Hematopoietic multipotent progenitor cell treated with erythropoietin and hydrocortisone succinate and interleukin-3 and kit ligand, for 17 days (in vitro differentiated cells): ENCODE data around the gene BUD31.

Source experiments
- DNase-seq: peaks from one replicate; pipeline ENCODE4 v3.0.0-alpha.2; 2015; ENCODE audit warnings: low spot score

BUD31 gene

DNA sequence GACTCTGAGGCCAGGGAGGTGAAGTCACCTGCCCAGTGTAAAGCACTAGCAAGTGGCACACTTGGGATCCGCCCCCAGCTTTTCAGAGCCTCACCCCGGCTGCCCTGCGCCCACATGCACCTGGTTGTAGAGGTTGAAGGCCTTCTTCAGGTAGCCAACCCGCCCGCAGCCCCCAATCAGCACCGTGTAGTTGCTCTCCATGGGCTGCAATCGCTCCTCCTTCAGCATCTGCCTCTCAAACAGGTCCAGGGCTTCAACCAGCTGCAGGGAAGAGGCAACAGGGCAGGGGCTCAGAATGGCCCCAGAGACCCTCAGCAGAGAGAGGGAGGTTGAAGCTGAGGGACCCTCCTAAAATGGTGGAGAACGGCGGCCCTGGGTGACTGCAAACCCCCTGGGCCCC, 24.4 kb downstream of the BUD31 start:
- no peak for DNase-seq

DNA sequence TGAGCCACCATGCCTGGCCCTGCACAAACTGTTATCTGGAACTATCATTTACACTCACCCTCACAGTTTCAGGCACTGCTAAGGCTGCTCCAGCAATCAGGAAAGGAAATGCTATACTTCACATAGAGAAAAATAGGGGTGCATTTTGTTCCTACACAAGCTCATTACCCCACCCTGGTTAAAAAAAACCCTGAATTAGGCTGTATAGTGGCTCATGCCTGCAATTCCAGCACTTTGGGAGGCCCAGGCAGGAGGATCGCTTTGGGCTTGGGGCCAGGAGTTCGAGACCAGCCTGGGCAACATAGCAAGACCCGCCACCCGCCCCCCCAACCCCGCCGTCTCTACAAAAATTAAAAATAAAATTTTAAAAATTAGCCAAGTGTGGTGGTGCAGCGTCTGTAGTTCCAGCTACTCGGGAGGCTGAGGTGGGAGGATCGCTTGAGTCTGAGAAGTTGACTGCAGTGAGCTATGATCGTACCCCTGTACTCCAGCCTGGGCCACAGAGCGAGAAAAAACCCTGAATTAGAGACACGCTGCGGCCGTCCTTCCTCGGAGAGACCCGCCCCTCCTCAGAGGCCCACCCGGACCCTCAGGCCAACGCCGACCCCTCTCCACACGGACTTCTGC, 29.3 kb downstream of the BUD31 start:
- no peak for DNase-seq

DNA sequence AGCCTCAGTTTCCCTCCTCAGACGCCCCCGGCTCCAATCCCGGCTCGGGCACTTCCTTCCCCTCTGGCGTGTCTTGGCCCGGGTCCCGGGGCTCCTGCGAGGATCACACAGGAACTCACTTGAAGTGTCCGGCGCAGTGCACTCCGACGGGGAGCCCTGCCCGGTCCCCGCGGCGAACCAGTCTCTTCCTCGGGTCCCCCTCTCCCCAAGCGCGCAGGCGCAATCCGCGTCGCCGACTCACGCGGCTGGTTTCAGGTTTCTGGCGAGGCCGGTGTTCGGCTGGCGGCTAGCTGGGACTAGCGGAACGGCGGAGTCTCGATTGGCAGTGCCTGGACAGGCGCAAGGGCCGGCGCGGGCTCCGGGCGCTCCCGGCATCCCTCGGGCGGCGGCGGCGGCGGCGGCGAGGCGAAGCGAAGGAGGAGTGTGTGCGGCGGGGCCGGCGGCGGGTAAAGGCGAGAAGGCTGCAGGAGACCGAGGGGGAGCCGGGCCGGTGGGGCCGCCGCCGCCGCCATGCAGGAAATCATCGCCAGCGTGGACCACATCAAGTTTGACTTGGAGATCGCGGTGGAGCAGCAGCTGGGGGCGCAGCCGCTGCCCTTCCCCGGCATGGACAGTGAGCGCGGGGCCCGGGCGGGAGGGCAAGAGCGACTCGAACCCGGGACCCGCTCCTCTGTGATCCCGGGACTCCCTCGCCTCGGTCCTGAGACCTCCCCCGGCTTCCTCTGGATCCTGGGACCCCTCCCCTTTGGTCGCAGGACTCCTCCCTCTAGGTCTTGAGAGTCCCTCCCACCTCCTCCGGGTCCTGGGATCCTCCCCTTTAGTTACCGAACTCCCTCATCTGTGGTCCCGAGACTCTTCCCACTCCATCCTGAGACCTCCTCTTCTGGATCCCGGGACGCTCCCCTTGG, 30.1 kb downstream of the BUD31 start, which contains the start of the genes CPSF4 and PTCD1:
Gene CPSF4 (plus strand): TSS at position 371 of the 908 bp plus-strand sequence. CDS start 140 bp downstream, at position 511.
Gene PTCD1 (minus strand): TSS at position 226 of the 908 bp plus-strand sequence. CDS start 3,556 bp downstream, outside the sequence.
- DNase-seq, result peak; percentile 86

DNA sequence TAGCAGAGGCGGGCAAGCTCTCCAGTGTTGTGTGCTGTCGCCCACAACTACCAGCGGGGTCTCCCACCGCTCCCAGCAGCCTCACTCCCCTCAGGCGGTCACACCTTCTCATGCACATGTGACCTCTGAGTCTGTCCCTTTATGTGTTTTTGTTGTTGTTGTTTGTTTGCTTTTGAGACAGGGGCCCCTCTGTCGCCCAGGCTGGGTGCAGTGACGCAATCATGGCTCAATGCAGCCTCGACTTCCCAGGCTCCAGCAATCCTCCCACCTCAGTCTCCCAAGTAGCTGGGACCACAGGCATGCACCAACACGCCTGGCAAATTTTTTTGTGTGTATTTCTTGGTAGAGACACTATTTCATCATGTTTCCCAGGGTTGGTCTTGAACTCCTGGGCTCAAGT, 31.4 kb downstream of the BUD31 start:
- DNase-seq, result no peak

DNA sequence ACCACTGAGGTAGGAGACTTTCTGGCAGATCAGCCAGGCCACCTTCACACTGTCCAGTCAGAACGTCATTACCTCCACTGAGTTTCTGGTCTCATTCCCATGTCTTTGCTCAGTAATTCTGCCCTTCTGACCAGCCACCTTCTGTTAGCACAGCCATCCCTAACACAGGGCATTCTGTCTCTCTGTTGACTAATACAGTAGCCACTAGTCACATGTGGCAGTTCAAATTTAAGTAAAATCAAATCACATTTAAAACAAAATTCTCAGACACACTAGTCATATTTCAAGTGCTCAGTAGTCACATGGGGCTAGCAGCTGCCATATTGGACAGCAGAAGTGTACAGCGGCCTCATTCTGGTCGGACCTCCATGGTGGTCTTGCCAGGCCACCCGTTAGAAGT, 37.3 kb downstream of the BUD31 start:
- no peak for DNase-seq

DNA sequence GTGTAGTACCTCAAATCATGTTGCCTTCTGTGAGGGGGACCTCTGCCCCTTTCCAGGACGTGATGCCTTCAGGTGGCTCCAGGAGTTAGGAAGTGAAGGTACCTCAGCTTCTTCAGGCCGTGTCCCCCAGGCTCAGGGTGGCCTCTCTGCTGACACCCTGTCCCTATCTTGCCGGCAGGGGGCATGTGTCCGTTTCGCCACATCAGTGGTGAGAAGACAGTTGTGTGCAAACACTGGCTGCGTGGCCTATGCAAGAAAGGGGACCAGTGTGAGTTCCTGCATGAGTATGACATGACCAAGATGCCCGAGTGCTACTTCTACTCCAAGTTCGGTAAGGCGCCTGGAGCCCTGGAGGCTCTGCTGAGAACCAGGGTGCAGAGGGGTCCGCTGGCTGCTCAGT, 39.2 kb downstream of the BUD31 start:
- peak; percentile 38 for DNase-seq

DNA sequence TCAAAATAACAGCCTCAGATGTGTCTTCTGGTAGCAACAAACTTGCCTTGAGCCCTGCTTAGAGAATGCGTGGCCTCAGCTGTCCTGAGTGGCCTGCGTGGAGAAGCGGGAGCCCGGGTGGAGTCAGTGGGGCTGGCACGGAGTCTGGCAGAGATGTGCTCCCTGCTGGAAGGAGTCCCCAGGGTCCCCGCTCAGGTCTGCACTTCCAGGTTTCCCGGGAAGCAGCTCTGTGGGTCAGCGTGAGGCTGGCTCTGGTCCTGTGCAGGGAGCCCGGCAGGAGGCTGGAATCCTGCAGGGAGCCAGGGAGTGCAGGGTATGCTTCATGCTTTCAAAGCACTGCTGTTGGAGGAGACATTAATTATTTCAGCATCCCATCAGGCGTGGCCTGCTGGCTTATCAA, 40.1 kb downstream of the BUD31 start:
- no peak for DNase-seq

DNA sequence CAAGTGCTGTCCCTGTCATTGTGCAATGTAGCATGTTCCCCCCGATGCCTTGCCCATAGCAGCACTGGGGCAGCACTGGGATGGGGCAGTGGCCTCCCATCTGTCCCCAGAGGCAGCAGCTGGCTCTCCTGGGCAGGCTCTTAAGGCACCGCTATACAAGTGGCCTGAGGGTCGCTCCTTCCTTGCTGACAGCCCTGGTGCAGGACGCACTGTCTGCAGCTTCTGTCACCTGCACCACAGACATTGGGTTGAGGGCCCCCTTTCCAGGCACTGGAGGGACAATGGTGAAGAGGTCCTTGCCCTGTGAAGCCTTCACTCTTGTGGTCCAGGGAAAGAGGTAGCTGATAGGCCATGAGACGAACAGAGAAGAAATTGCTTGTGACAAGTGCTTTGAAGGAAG, 40.6 kb downstream of the BUD31 start:
- no peak for DNase-seq

DNA sequence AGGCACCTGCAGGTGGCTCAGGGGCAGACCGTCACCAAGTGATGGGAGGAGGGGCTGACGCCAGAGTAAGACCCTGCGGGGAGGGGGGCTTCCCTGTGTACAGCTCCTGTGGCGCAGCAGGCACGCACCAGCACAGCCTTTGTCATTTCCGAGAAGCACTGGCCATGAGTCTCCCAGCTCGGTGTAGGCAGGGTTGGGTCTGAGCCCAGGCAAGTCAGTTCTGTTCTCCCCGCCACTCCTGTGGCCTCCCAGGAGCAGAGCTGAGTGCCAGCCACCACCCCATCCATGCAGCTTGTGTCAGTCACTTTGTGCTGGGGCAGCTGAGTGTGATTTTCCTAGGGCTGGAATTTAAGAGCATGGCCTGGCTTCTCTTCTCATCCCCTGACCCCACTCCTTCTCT, 43.2 kb downstream of the BUD31 start:
- DNase-seq, result no peak

DNA sequence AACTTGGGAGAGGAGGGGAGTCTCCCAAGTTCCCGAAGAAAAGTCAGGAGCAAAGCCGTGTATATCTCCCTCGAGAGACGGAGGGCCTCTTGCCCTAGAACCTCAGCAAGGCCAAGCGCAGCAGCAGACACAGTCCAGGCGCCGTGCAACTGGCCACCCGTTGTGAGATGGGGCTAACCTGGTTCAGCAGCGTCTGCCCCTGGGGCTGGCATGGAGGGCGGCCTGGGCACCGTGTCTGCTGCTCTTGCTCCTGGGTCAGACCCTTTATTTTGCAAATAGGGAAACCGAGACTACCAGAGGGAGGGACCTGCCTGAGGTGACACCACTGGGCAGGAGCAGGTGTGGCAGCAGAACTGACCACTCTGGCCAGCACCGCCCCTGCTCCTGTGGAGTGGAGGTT, 43.8 kb downstream of the BUD31 start:
- DNase-seq, result no peak

DNA sequence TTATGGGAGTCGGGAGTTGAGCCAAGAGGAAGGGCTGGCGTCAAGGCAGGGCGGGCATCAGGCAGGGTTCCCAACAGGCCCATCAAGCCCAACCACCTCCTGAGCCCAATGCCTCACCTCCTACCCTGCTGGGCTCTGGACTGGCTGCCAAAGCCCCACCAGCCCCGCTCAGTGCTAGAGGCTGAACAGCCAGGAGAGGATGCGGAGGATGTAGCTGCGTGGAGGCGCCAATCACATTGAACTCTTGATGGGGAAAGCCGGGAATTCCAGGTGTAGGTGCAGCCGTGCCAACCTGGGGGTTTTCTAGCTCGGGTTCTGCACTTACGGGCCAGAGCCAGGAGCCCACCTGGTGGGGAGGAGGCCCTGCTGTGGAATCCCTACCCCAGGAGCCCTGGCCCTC, 44.3 kb downstream of the BUD31 start:
- no peak for DNase-seq

DNA sequence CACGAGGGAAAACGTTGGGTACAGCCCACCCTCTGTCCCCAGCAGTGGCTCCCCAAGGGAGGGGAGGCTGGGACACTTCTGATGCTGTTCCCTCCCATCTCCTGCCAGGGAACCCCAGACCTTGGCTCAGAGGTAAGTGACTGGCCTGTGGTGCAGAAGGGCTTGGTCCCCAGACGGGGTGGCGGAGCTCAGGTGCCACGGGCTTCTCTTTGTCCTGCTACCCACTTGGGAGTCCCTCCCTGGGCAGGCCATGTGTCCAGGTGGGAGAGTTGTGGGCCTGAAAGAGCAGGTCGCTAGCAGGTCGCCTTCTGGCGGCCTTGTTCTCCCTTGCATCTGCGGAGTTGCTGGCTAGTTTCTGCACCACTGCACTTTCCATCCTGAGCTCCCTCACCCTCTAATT, 47.1 kb downstream of the BUD31 start:
- DNase-seq, result no peak

DNA sequence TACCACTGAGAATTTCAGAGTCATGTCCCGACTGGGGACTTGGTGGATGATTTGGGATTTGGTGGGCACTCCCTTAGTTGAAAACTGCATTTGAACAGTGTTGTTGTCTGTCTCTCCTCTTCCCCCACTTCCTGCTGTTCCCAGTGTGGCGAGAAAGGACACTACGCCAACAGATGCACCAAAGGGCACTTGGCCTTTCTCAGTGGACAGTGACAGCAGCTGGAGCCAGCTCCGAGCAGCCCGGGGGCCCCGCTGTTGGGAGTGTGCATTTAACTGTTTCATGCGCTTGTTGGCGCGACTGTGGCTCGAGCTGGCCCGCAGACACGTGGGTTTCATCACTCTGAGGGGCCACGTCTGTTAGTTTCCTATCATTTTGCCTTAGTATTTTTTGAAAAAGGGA, 47.5 kb downstream of the BUD31 start:
- DNase-seq, result no peak

DNA sequence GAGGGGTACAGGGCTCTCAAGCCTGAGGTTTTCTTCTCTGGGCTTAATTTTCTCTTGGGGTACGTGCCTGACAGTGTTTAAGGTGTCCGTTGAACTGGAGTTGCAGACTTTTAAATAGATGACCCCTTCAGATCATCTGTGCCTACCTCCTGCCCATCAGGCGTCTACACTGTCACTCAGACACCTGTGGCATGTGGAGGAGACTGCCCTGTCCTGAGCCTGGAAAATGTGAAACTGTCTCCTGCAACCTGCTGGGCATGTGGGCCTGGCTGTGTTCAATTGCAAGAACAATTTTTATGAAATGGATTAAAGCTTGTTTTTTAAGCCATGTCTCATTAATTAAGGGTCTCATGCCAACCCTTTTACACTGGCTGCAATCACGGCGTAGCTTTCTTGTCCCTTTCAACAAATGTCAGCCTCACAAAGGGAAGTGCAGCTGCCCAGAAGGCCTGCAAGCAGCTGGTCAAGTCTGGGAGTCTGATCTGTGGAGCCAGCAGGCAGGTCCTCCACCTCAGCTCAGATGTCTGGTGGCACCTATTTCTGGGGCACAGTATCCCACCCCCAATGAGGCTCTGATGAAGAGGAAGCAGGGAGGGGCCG, 48.4 kb downstream of the BUD31 start:
- no peak for DNase-seq

DNA sequence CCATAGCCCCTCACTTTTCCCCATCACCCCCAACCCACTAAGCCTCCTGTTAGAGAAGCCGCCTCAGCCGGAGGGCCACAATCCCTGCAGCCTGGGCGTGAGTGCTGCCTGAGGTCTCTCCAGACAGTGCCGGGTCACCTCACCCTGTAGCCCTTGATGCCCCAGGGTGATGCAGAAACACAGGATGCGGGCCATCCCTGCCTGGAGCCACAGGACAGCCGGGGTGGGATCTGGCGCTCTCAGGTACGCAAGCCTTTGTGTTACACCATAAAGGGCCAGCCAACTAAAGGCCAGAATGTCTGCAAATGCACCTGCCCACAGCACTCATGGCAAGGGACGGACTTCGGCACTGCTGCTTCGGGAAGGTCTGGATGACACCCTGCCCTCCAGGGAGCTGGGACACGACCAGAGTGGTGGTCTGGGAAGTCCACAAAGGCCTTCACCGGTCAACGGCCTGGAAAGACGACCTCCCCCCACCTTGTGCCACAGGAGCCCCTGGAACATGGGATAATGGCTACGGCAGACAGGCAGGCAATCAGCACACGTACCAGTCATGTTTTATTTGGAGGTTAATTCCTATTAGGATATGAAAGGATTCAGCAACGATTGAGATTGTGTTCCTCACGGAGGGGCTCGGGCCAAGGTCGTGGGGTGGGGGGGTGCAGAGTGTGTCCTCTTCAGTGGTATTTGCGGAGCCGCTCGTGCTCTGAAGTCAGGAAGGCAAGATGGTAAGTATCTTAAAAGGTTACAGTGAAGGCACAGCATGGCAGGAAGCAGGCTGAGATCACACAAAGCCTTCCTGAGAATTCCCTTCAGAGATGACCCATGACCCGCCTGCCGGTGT, 49.1 kb downstream of the BUD31 start:
- DNase-seq, result no peak

DNA sequence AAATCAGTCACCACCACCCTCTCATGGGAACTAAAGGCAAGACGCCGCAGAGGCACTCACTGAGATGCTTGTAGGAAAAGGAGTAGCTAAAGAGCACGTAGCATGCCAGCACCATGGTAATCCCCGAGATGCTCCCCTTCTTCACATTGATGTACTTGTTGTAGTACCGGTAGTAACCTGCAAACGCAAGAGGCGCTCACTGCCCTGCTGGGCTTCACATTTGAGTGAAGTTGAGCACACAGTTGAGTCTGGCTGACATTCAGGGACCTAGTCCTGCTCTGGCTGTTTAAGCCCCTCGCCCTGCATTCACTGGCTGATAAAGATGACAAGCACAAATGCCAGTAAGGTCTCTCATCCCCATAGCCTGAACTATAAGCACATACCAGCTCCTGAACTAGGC, 50.3 kb downstream of the BUD31 start:
- peak; percentile 18 for DNase-seq

DNA sequence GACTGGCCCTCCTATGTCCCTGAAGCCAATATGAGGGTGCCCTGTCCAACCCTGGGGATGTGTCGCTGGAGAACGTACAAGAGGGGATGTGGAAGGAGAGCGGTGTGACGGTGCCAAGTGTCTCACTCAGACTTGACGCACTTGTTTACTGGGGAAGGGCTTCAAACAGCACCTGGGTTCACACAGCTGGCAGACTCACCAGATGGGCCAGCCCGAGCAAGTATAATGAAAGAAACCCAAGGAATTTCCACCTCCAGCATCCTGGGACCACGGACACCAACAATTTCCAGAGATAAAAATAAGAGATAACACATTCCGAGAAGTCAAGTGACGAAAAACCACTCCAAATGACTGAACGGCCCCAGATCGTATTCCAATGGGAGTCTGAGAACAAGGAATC, 51.9 kb downstream of the BUD31 start:
- DNase-seq, result no peak

DNA sequence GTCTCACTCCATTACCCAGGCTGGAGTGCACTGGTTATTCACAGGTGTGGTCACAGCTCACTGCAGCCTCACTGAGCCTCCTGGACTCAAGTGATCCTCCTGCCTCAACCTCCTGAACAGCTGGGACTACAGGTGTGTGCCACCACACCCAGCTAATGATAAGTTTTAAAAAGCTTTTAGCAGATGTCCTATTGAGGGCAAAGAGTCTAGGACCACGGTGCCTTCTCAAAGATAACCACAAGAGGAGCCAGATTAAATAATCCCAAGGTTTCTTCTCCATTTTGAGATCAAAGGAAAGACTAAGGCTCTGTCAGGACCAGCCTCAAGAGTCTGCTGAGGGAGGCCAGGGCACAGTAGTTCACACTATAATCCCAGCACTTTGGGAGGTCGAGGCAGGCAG, 52.5 kb downstream of the BUD31 start:
- DNase-seq, result no peak

DNA sequence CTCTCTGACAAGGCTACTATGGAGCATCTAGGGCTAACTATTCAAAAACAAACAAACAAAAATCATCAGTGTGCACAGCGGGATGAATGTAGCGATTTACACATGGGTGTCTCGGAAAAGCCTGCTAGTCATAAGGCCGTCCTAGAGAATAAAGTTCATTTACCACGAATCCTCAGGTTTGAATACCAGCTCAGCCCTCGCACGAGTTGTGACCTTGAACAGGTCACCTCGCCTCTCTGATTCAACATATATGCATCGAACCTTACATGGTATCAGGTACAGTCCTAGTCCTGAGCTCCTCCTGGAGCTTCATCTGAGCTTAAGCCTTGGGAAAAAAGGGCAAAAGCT, 56.6 kb downstream of the BUD31 start:
- DNase-seq, result no peak

DNA sequence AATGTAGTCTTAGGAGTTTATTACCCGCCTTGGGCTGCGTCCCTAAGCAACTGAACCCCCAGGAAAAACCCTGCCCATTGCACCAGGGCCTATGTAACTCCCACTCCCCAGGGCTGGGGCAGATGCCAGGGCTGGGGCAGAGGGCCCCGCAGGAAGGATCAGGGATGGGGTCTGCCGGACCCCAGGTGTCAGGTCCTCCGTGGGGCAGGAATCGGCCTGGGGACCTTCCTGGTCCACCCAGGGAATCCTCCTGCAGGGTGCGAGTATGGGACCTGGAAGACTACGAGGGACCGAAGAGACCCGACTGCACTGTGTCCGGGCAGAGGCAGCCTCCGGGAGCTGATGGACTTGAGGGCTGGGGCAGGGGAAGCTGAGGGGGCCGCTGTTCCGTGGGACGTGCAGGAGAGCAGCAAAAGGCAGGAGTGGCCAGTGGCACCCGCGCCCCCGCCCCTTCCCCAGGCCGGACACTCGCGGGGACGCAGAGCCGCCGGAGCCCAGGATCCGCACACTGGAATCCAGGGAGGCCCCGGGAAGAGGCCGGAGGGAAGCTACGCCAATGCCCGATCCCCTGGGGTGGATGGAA, 59.7 kb downstream of the BUD31 start:
- DNase-seq, result no peak
